ENCODE measurements around the gene FBN2. TPM values are rescaled to one million over a fixed set of nuclear protein-coding genes. Genes with fewer than 3 reads are reported as not detected.
"Not testable (repeated sequence)": the region's sequence is repeated elsewhere in the genome, so short reads cannot be mapped to it uniquely, and the experiment has no call there.

FBN2 gene
- total RNA-seq, 2 donors from 2014 or later, result 4.3 to 6.3 TPM

- intact Hi-C loops (cut with DNase I), result no loop called here
- no peak for DNase-seq (ENCODE audit: low spot score)
Observed at GRCh38 chr5:128487041-128487440, 51.0 kb downstream of the FBN2 start.

GRCh38 chr5:128483738-128484137, 54.3 kb downstream of the FBN2 start:
- DNase-seq (ENCODE audit: low spot score), result no peak
- intact Hi-C loops (cut with DNase I), result no loop called here

- intact Hi-C loops (cut with DNase I), result no loop called here
Observed at GRCh38 chr5:128480906-128481633, 57.0 kb downstream of the FBN2 start.

GRCh38 chr5:128480158-128480557, 57.9 kb downstream of the FBN2 start:
- intact Hi-C loops (cut with DNase I), result no loop called here
- DNase-seq (ENCODE audit: low spot score), result no peak

More at GRCh38 chr5:128480906-128481633, 57.0 kb downstream of the FBN2 start:
- no peak for DNase-seq (ENCODE audit: low spot score)

GRCh38 chr5:128478386-128479368, 59.4 kb downstream of the FBN2 start:
- DNase-seq (ENCODE audit: low spot score), result no peak
- intact Hi-C loops (cut with DNase I), result no loop called here

GRCh38 chr5:128477944-128478343, 60.1 kb downstream of the FBN2 start:
- intact Hi-C loops (cut with DNase I), result no loop called here
- DNase-seq (ENCODE audit: low spot score), result no peak

- DNase-seq (ENCODE audit: low spot score), result no peak
- intact Hi-C loops (cut with DNase I), result no loop called here
Observed at GRCh38 chr5:128475693-128476092, 62.4 kb downstream of the FBN2 start.

- intact Hi-C loops (cut with DNase I), result no loop called here
Observed at GRCh38 chr5:128472919-128473318, 65.1 kb downstream of the FBN2 start.

GRCh38 chr5:128472036-128472435, 66.0 kb downstream of the FBN2 start:
- intact Hi-C loops (cut with DNase I), result no loop called here
- DNase-seq (ENCODE audit: low spot score), result no peak

More at GRCh38 chr5:128472919-128473318, 65.1 kb downstream of the FBN2 start:
- no peak for DNase-seq (ENCODE audit: low spot score)

GRCh38 chr5:128470663-128471062, 67.4 kb downstream of the FBN2 start:
- intact Hi-C loops (cut with DNase I), result no loop called here

GRCh38 chr5:128469912-128470311, 68.1 kb downstream of the FBN2 start:
- intact Hi-C loops (cut with DNase I), result no loop called here
- DNase-seq (ENCODE audit: low spot score), result no peak

More at GRCh38 chr5:128470663-128471062, 67.4 kb downstream of the FBN2 start:
- DNase-seq (ENCODE audit: low spot score), result no peak

GRCh38 chr5:128466980-128467379, 71.1 kb downstream of the FBN2 start:
- no peak for DNase-seq (ENCODE audit: low spot score)
- intact Hi-C loops (cut with DNase I), result no loop called here

GRCh38 chr5:128466554-128466953, 71.5 kb downstream of the FBN2 start:
- intact Hi-C loops (cut with DNase I), result no loop called here
- no peak for DNase-seq (ENCODE audit: low spot score)

GRCh38 chr5:128464596-128464995, 73.4 kb downstream of the FBN2 start:
- intact Hi-C loops (cut with DNase I), result no loop called here
- DNase-seq (ENCODE audit: low spot score), result no peak

GRCh38 chr5:128462330-128462729, 75.7 kb downstream of the FBN2 start:
- intact Hi-C loops (cut with DNase I), result no loop called here
- DNase-seq (ENCODE audit: low spot score), result no peak

GRCh38 chr5:128457147-128457915, 80.7 kb downstream of the FBN2 start:
- DNase-seq (ENCODE audit: low spot score); intact Hi-C loops (cut with DNase I): not testable (repeated sequence)

GRCh38 chr5:128455841-128456361, 82.1 kb downstream of the FBN2 start:
- intact Hi-C loops (cut with DNase I), result no loop called here
- no peak for DNase-seq (ENCODE audit: low spot score)

GRCh38 chr5:128453121-128453520, 84.9 kb downstream of the FBN2 start:
- DNase-seq (ENCODE audit: low spot score), result no peak
- intact Hi-C loops (cut with DNase I), result no loop called here

GRCh38 chr5:128447224-128447623, 90.8 kb downstream of the FBN2 start:
- intact Hi-C loops (cut with DNase I); DNase-seq (ENCODE audit: low spot score): not testable (repeated sequence)

All from posterior vena cava (tissue), 2 donors.